ENCODE data around the gene HEG1.

- no peak for TF ChIP-seq CTCF (conservative IDR thresholded peaks at IDR 0.05 in 1 of 2, IDR thresholded peaks at IDR 0.05 in 1 of 2; ENCODE audit: extremely low read depth in 1 of 2, insufficient read depth in 1 of 2, low read depth in 1 of 2, low read length in 2 of 2)
- no peak for TF ChIP-seq EZH2 (IDR thresholded peaks at IDR 0.05; ENCODE audit: borderline replicate concordance, low read length)
These were observed 7.5 kb downstream of the HEG1 start for GRCh38 chr3:125048282-125048681.

Data from mammary epithelial cell (primary cell).